Fibroblast of lung (primary cell): ENCODE data around the gene CROT.

Source experiments
- EZH2 ChIP-seq: IDR thresholded peaks from 2 replicates; pipeline ENCODE4 v1.5.1; 2012; ENCODE audit warnings: low read length, control low read depth, mild to moderate bottlenecking; ENCODE audit errors: missing control alignments
- TF ChIP-seq, protein P1 (sequence below), 2 donors: IDR thresholded peaks in 1 of 2; conservative IDR thresholded peaks in 1 of 2; 1 replicate in 1 of 2; 2 replicates in 1 of 2; pipeline ENCODE4 v1.5.1; 2011 to 2012; ENCODE audit warnings: low read length in 2 of 2, control low read depth in 1 of 2, inconsistent platforms in 1 of 2, low read depth in 1 of 2, mild to moderate bottlenecking in 1 of 2

DNA sequence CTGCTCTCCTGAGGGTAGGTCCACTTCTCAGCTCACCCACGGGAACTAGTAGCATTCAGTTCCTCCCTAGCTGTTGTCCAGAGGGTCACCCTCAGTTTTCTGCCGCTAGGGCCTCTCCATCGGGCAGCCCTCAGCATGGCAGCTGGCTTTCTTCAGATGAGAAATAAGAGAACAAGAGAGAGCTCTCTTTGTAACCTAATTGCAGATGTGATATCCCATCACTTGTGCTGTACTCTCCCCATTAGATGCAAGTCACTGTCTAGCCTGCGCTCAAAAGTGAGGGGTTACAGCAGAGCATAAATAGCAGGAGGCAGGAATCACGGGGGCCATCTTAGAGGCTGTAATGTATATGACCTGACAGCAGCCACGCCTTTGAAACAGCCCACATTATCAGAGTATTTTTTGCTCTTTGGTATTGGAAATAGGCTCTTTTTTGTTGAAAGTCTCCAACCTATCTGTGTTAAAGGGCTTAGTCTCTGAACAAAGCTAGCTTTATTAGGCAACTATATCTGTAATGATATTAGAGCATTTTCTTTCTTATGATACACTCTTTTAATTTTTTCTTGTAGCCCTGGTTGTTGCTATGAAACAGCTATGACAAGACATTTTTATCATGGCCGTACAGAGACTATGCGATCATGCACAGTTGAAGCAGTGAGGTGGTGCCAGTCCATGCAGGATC, 45.7 kb downstream of the CROT start:
- TF ChIP-seq, protein P1, sequence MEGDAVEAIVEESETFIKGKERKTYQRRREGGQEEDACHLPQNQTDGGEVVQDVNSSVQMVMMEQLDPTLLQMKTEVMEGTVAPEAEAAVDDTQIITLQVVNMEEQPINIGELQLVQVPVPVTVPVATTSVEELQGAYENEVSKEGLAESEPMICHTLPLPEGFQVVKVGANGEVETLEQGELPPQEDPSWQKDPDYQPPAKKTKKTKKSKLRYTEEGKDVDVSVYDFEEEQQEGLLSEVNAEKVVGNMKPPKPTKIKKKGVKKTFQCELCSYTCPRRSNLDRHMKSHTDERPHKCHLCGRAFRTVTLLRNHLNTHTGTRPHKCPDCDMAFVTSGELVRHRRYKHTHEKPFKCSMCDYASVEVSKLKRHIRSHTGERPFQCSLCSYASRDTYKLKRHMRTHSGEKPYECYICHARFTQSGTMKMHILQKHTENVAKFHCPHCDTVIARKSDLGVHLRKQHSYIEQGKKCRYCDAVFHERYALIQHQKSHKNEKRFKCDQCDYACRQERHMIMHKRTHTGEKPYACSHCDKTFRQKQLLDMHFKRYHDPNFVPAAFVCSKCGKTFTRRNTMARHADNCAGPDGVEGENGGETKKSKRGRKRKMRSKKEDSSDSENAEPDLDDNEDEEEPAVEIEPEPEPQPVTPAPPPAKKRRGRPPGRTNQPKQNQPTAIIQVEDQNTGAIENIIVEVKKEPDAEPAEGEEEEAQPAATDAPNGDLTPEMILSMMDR (conservative IDR thresholded peaks at IDR 0.05 in 1 of 2, IDR thresholded peaks at IDR 0.05 in 1 of 2; ENCODE audit: low read depth in 1 of 2, low read length in 2 of 2) = no peak
- TF ChIP-seq EZH2 = no peak
